GM21367 (cell line): ENCODE data around the gene PTH.

Source experiments
- ATAC-seq: cut with Tn5 transposase; IDR thresholded peaks from one replicate; pipeline ENCODE4 v1.9.1; 2021; ENCODE audit not compliant: unreplicated experiment

Gene PTH

DNA sequence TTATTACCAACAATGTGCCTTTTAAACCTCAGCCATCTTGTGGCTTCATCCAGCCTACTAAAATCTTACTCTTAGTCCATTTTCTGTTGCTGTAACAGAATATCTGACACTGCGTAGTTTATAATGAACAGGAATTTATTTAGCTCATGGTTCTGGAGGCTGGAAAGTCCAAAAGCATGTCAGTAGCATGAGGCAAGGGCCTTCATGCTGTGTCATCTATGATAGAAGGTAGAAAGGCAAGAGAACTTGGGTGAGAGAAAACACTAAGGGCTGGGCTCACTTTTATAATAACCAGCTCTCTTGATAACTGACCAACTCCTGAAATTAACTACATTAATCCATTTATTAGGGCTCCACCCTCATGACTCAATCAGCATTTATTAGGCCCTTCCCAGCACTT, 46.3 kb downstream of the PTH start:
- no peak for ATAC-seq

DNA sequence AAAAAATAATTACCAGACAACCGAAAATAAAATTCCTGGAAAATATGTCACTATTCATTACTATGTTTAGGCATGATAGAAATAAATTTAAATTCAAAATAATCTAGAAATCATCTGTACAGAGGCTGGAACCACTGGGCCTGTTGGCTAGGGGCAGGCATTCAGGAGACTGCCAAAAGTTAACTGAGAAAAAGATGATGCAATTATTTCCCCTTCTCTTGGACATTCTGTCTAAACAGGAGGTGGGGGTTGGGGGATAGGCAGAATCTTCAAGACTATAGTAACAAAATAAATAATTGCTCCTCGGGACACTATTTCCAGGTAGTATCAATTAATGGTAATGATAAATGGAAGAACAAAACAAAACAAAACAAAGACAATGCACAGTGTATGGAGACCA, 46.9 kb downstream of the PTH start:
- no peak for ATAC-seq

DNA sequence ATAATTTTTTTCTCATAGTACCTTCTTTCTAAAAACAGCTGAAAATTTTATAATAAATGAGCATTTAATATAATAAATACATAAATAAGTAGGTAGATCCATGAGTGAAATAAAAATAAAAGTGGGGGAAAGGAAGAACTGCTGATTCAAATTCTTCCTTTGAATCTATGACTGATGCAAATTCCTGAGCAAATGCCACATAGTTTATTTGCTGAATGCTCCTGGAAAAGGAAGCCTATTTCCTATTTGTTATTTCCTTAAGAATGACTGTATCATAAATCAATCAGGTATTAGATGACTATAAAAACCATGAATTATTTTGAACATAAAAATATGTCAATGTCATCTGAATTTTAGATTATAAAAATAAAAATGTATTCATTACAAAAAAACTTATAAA, 49.4 kb downstream of the PTH start:
- no peak for ATAC-seq

DNA sequence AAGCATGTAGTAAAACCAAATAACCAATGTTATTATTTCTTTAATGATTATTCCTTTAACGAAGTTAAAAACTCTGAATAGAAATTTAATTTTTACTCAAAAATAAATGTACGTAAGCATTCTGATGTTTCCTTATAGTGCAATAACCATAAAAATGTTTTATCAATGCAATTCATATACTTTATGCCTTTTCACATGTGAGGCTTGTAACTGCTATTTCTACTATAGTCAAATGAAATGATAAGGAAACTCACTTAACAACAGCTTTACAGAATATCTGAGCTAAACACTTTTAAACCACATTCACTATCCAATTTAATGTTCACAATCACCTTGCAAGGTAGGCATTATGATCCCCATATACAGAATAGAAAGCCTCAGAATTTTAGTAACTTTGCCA, 50.2 kb downstream of the PTH start:
- no peak for ATAC-seq
